ENCODE measurements around the gene TEX52.

- TF ChIP-seq, protein P1, sequence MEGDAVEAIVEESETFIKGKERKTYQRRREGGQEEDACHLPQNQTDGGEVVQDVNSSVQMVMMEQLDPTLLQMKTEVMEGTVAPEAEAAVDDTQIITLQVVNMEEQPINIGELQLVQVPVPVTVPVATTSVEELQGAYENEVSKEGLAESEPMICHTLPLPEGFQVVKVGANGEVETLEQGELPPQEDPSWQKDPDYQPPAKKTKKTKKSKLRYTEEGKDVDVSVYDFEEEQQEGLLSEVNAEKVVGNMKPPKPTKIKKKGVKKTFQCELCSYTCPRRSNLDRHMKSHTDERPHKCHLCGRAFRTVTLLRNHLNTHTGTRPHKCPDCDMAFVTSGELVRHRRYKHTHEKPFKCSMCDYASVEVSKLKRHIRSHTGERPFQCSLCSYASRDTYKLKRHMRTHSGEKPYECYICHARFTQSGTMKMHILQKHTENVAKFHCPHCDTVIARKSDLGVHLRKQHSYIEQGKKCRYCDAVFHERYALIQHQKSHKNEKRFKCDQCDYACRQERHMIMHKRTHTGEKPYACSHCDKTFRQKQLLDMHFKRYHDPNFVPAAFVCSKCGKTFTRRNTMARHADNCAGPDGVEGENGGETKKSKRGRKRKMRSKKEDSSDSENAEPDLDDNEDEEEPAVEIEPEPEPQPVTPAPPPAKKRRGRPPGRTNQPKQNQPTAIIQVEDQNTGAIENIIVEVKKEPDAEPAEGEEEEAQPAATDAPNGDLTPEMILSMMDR (IDR thresholded peaks at IDR 0.05; ENCODE audit: poor library complexity, severe bottlenecking) = no peak
- TF ChIP-seq POLR2AphosphoS5 (IDR thresholded peaks at IDR 0.05) = no peak
- TF ChIP-seq RAD21 (conservative IDR thresholded peaks at IDR 0.05) = no peak
- TF ChIP-seq, protein P2, sequence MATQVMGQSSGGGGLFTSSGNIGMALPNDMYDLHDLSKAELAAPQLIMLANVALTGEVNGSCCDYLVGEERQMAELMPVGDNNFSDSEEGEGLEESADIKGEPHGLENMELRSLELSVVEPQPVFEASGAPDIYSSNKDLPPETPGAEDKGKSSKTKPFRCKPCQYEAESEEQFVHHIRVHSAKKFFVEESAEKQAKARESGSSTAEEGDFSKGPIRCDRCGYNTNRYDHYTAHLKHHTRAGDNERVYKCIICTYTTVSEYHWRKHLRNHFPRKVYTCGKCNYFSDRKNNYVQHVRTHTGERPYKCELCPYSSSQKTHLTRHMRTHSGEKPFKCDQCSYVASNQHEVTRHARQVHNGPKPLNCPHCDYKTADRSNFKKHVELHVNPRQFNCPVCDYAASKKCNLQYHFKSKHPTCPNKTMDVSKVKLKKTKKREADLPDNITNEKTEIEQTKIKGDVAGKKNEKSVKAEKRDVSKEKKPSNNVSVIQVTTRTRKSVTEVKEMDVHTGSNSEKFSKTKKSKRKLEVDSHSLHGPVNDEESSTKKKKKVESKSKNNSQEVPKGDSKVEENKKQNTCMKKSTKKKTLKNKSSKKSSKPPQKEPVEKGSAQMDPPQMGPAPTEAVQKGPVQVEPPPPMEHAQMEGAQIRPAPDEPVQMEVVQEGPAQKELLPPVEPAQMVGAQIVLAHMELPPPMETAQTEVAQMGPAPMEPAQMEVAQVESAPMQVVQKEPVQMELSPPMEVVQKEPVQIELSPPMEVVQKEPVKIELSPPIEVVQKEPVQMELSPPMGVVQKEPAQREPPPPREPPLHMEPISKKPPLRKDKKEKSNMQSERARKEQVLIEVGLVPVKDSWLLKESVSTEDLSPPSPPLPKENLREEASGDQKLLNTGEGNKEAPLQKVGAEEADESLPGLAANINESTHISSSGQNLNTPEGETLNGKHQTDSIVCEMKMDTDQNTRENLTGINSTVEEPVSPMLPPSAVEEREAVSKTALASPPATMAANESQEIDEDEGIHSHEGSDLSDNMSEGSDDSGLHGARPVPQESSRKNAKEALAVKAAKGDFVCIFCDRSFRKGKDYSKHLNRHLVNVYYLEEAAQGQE (IDR thresholded peaks at IDR 0.05; ENCODE audit: borderline replicate concordance) = no peak
- TF ChIP-seq SMC3 (conservative IDR thresholded peaks at IDR 0.05; ENCODE audit: poor library complexity) = no peak
Observed at GRCh38 chr12:2856051-2856450, 788 bp downstream of the TEX52 start.
